GM23338 (cell line): ENCODE data around the gene CNOT1. TPM values are rescaled to one million over a fixed set of nuclear protein-coding genes. Genes with fewer than 3 reads are reported as not detected.

Experiments
- ATAC-seq: fragments of 200-7000 bp; cut with Tn5 transposase; 3 replicates; pipeline ENCODE4 v1.9.1; 2020
- DNase-seq: peaks from one replicate; pipeline ENCODE4 v3.0.0-alpha.2; 2015; ENCODE audit warnings: low spot score
- H2AFZ ChIP-seq: fragments of 200-600 bp; sonication (generic); 2 replicates; pipeline ENCODE4 v1.8.0; 2016; ENCODE audit warnings: antibody characterized with exemption, mild to moderate bottlenecking, moderate library complexity
- H3F3A ChIP-seq: fragments of 200-600 bp; sonication (generic); replicated peaks from 2 replicates; pipeline ENCODE4 v1.8.0; 2017; ENCODE audit warnings: antibody characterized with exemption, mixed run types, low read depth
- H3K27ac ChIP-seq: fragments of 200-600 bp; sonication (generic); 2 replicates; pipeline ENCODE4 v1.6.1; 2016; ENCODE audit warnings: low read depth
- H3K27me3 ChIP-seq: fragments of 200-600 bp; sonication (generic); 2 replicates; pipeline ENCODE4 v1.8.0; 2016; ENCODE audit warnings: mild to moderate bottlenecking, mixed run types, moderate library complexity; ENCODE audit not compliant: insufficient read depth
- H3K36me3 ChIP-seq: fragments of 200-600 bp; sonication (generic); 2 replicates; pipeline ENCODE4 v1.8.0; 2016; ENCODE audit warnings: mild to moderate bottlenecking; ENCODE audit not compliant: insufficient read depth
- H3K4me1 ChIP-seq: fragments of 200-600 bp; sonication (generic); 2 replicates; pipeline ENCODE4 v1.8.0; 2016; ENCODE audit warnings: mild to moderate bottlenecking, moderate library complexity; ENCODE audit not compliant: insufficient read depth
- H3K4me2 ChIP-seq: fragments of 200-600 bp; sonication (generic); 2 replicates; pipeline ENCODE4 v1.7.1; 2017; ENCODE audit warnings: mixed run types
- H3K4me3 ChIP-seq: fragments of 200-600 bp; sonication (generic); 2 replicates; pipeline ENCODE4 v1.6.1; 2016; ENCODE audit warnings: mixed run types
- H3K79me2 ChIP-seq: fragments of 200-600 bp; sonication (generic); replicated peaks from 2 replicates; pipeline ENCODE4 v1.8.0; 2017; ENCODE audit warnings: mild to moderate bottlenecking; ENCODE audit not compliant: insufficient read depth
- H3K9me2 ChIP-seq: fragments of 200-600 bp; sonication (generic); 2 replicates; pipeline ENCODE4 v1.8.0; 2017; ENCODE audit not compliant: insufficient read depth
- H4K20me1 ChIP-seq: fragments of 200-600 bp; sonication (generic); replicated peaks from 2 replicates; pipeline ENCODE4 v1.8.0; 2017; ENCODE audit warnings: mild to moderate bottlenecking; ENCODE audit not compliant: insufficient read depth
- H3K27ac Mint-ChIP-seq: 2 replicates; pipeline ENCODE4 v1.8.0; 2020; ENCODE audit warnings: inconsistent platforms, mild to moderate bottlenecking, moderate library complexity, mixed read lengths
- H3K27me3 Mint-ChIP-seq: 3 replicates; pipeline ENCODE4 v1.8.0; 2022; ENCODE audit warnings: low read depth, mild to moderate bottlenecking, moderate library complexity, mixed read lengths, inconsistent platforms; ENCODE audit not compliant: insufficient read depth, poor library complexity
- H3K36me3 Mint-ChIP-seq: 3 replicates; pipeline ENCODE4 v1.8.0; 2021; ENCODE audit warnings: low read depth, mild to moderate bottlenecking, inconsistent platforms, moderate library complexity, mixed read lengths
- H3K4me1 Mint-ChIP-seq: 3 replicates; pipeline ENCODE4 v1.8.0; 2020; ENCODE audit warnings: mild to moderate bottlenecking, inconsistent platforms, mixed read lengths
- H3K4me3 Mint-ChIP-seq: 3 replicates; pipeline ENCODE4 v1.8.0; 2021; ENCODE audit warnings: moderate library complexity, mild to moderate bottlenecking, inconsistent platforms, mixed read lengths
- H3K9me3 Mint-ChIP-seq: 3 replicates; pipeline ENCODE4 v1.8.0; 2020; ENCODE audit warnings: moderate library complexity, mild to moderate bottlenecking, inconsistent platforms, mixed read lengths
- CREB1 ChIP-seq: fragments of 250-450 bp; sonication (Bioruptor Pico); IDR thresholded peaks from 2 replicates; pipeline ENCODE4 v1.5.0; 2020; ENCODE audit warnings: low read depth, mild to moderate bottlenecking, moderate library complexity
- CTCF ChIP-seq, 2 experiments: fragments of 200-600 bp in 1 of 2; sonication (generic) in 1 of 2; conservative IDR thresholded peaks; 2 replicates each; pipeline versions ENCODE4 v1.5.1 to v1.6.1; 2016 to 2017; ENCODE audit warnings: antibody characterized with exemption in 2 of 2, low read depth in 2 of 2, mild to moderate bottlenecking in 2 of 2, moderate library complexity in 1 of 2
- ETS1 ChIP-seq: IDR thresholded peaks from 2 replicates; pipeline ENCODE4 v1.6.1; 2016; ENCODE audit warnings: antibody characterized with exemption
- EZH2 ChIP-seq: fragments of 200-600 bp; sonication (generic); IDR thresholded peaks from one replicate; pipeline ENCODE4 v1.8.0; 2017; ENCODE audit warnings: antibody characterized with exemption, mild to moderate bottlenecking, low read depth; ENCODE audit not compliant: unreplicated experiment
- EZH2phosphoT487 ChIP-seq: fragments of 200-600 bp; sonication (generic); IDR thresholded peaks from one replicate; pipeline ENCODE4 v1.8.1; 2018; ENCODE audit warnings: antibody characterized with exemption; ENCODE audit not compliant: unreplicated experiment
- JUNB ChIP-seq: IDR thresholded peaks from one replicate; pipeline ENCODE4 v1.6.1; 2016; ENCODE audit warnings: antibody characterized with exemption; ENCODE audit not compliant: unreplicated experiment
- NANOG ChIP-seq: IDR thresholded peaks from 2 replicates; pipeline ENCODE4 v1.6.1; 2016; ENCODE audit warnings: antibody characterized with exemption, borderline replicate concordance
- POLR2AphosphoS5 ChIP-seq: IDR thresholded peaks from 2 replicates; pipeline ENCODE4 v1.6.1; 2016; ENCODE audit warnings: antibody characterized with exemption, low read depth
- ZNF114 ChIP-seq: fragments of 250-450 bp; sonication (Bioruptor Pico); IDR thresholded peaks from 2 replicates; pipeline ENCODE4 v1.5.0; 2020; ENCODE audit warnings: mild to moderate bottlenecking, moderate library complexity
- ZNF331 ChIP-seq: fragments of 250-450 bp; sonication (Bioruptor Pico); IDR thresholded peaks from 2 replicates; pipeline ENCODE4 v1.5.0; 2020; ENCODE audit warnings: low read depth, mild to moderate bottlenecking, moderate library complexity
- polyA plus RNA-seq: library from polyadenylated mRNA; unstranded; fragments of >200 nt; fragmentation: Nextera tagmentation; extraction: Ambion mirVana; gene quantifications from 2 replicates; pipeline ENCODE4 v1.2.1, GENCODE V29; 2016
- total RNA-seq: library from RNA; depleted of rRNA; stranded (reverse); fragments of >200 nt; shearing (Covaris generic); gene quantifications from 2 replicates; pipeline ENCODE4 v1.2.3, GENCODE V29; 2014

CNOT1 gene
- total and polyA plus RNA-seq, 2 experiments from 2014 or later: 59.2 to 298 TPM

DNA sequence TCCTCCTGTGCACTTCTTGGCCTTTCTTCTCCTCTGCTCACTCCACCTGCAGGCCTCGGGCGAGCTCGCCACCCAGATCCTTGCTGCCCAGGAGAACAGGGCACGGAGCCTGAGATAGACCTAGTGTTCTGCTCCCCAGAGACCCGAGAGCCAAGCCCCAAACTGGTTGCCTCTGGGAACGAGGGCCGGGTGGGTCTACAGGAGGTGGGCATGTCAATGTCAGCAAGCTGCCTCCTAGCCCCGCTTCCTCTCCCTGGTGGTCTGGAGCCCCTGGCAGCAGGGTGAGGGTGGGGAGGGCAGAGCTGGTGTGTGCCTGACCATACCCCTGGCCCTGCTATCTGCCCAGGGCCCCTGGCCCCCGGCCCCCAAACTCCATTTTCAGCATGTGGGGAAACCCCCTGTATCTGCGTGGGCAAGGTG lies 130.5 kb downstream of the CNOT1 start:
- Mint-ChIP-seq H3K4me1 (peaks cover 25% of the 10 kb centered on the region), H3K36me3 (no peaks in the 10 kb centered on the region), H3K27ac (no peak overlapping the region), H3K9me3 (no peaks in the 10 kb centered on the region; the same call in 2 of the 3 replicates), H3K27me3 (peaks cover 35% of the 10 kb centered on the region), H3K4me3 (no peak overlapping the region)
- Histone ChIP-seq H3K27me3 (no peaks in the 10 kb centered on the region), H2AFZ (no peak overlapping the region), H3K4me3 (no peak overlapping the region), H3K9me2 (no peaks in the 10 kb centered on the region), H3K36me3 (no peaks in the 10 kb centered on the region), H3K4me2 (peak overlapping the region; percentile 67; the same call in 1 of the 2 replicates), H3K79me2 (no peaks in the 10 kb centered on the region), H4K20me1 (peaks cover 4% of the 10 kb centered on the region; the same call in 1 of the 2 replicates), H3K27ac (no peak overlapping the region), H3F3A (no peaks in the 10 kb centered on the region), H3K4me1 (peaks cover 4% of the 10 kb centered on the region; the same call in 1 of the 2 replicates)
- DNase-seq: no peak
- TF ChIP-seq ETS1: no peak
- TF ChIP-seq JUNB: no peak
- no peak for TF ChIP-seq EZH2phosphoT487
- TF ChIP-seq CTCF (conservative IDR thresholded peaks at IDR 0.05; ENCODE audit: low read depth in 2 of 2): no peak
- TF ChIP-seq ZNF331 (CRISPR knock-in tag): no peak
- no peak for TF ChIP-seq NANOG
- TF ChIP-seq POLR2AphosphoS5: no peak
- no peak for ATAC-seq

- no peak overlapping the region for H3K4me2 ChIP-seq
- H4K20me1 ChIP-seq: peaks cover 4% of the 10 kb centered on the region; the same call in 1 of the 2 replicates
- no peaks in the 10 kb centered on the region; the same call in 2 of the 3 replicates for H3K9me3 Mint-ChIP-seq
- peaks cover 35% of the 10 kb centered on the region for H3K27me3 Mint-ChIP-seq
- H3K4me1 Mint-ChIP-seq: peaks cover 25% of the 10 kb centered on the region
- H3K9me2 ChIP-seq: no peaks in the 10 kb centered on the region
- H3F3A ChIP-seq: no peaks in the 10 kb centered on the region
- H3K27ac Mint-ChIP-seq: no peak overlapping the region
- no peak overlapping the region for H3K27ac ChIP-seq
- H3K36me3 Mint-ChIP-seq: no peaks in the 10 kb centered on the region
- no peaks in the 10 kb centered on the region for H3K36me3 ChIP-seq
- H3K79me2 ChIP-seq: no peaks in the 10 kb centered on the region
- H2AFZ ChIP-seq: no peak overlapping the region
- no peak overlapping the region for H3K4me3 ChIP-seq
- ATAC-seq (no peak), DNase-seq (no peak)
- no peak overlapping the region for H3K4me3 Mint-ChIP-seq
- H3K27me3 ChIP-seq: no peaks in the 10 kb centered on the region
- H3K4me1 ChIP-seq: peaks cover 4% of the 10 kb centered on the region; the same call in 1 of the 2 replicates
- TF ChIP-seq EZH2: no peak
- no peak for TF ChIP-seq CREB1
- TF ChIP-seq ZNF114 (CRISPR knock-in tag): no peak
- no peak for TF ChIP-seq EZH2phosphoT487
- no peak for TF ChIP-seq CTCF (conservative IDR thresholded peaks at IDR 0.05; ENCODE audit: low read depth in 2 of 2)
These were observed 131.1 kb downstream of the CNOT1 start for GRCh38 chr16:58498341-58499091.
